PC-9 (cell line): Measurements from ENCODE around the gene MTCL1. TPM values are rescaled to one million over a fixed set of nuclear protein-coding genes. Genes with fewer than 3 reads are reported as not detected.
"Not testable (repeated sequence)": the region's sequence is repeated elsewhere in the genome, so short reads cannot be mapped to it uniquely, and the experiment has no call there.

Source experiments
- BruUV-seq: library from RNA; stranded (reverse); fragments of 400-500 nt; replicated peaks from 2 replicates; lab custom pipeline; 2021; lab: Mats Ljungman, UMichigan
- CTCF ChIA-PET: fragments of 300-600 bp; sonication (Branson Sonifier 250); formaldehyde crosslinking; loops from one replicate; lab custom pipeline; 2022; ENCODE audit warnings: antibody characterized with exemption; lab: Charles Lee
- POLR2A ChIA-PET: fragments of 300-600 bp; sonication (Branson Sonifier 250); formaldehyde crosslinking; loops from one replicate; lab custom pipeline; 2022; ENCODE audit warnings: antibody characterized with exemption; ENCODE audit not compliant: unreplicated experiment; lab: Charles Lee
- DNase-seq, 2 experiments: peaks; one replicate each; pipeline versions ENCODE4 v3.0.0 to v3.0.0-alpha.2; 2015 to 2022; ENCODE audit warnings: mixed read lengths in 1 of 2
- H2AFZ ChIP-seq: fragments of 200-600 bp; sonication (generic); 2 replicates; pipeline ENCODE4 v1.8.1; 2017; ENCODE audit warnings: antibody characterized with exemption
- H3F3A ChIP-seq: fragments of 200-600 bp; sonication (generic); 2 replicates; pipeline ENCODE4 v1.8.1; 2017; ENCODE audit warnings: antibody characterized with exemption, mild to moderate bottlenecking, low read depth; ENCODE audit not compliant: insufficient read depth
- H3K27ac ChIP-seq: fragments of 200-600 bp; sonication (generic); 2 replicates; pipeline ENCODE4 v1.6.1; 2016; ENCODE audit warnings: mixed run types
- H3K27me3 ChIP-seq: fragments of 200-600 bp; sonication (generic); 2 replicates; pipeline ENCODE4 v1.6.1; 2016; ENCODE audit warnings: low read depth, mixed run types; ENCODE audit not compliant: insufficient read depth
- H3K36me3 ChIP-seq: fragments of 200-600 bp; sonication (generic); 2 replicates; pipeline ENCODE4 v1.6.1; 2016; ENCODE audit warnings: low read depth, mixed run types
- H3K4me1 ChIP-seq: fragments of 200-600 bp; sonication (generic); replicated peaks from 2 replicates; pipeline ENCODE4 v1.6.1; 2016; ENCODE audit warnings: mixed run types; ENCODE audit not compliant: insufficient read depth
- H3K4me2 ChIP-seq: fragments of 200-600 bp; sonication (generic); 2 replicates; pipeline ENCODE4 v1.6.1; 2017; ENCODE audit warnings: mixed run types
- H3K4me3 ChIP-seq: fragments of 200-600 bp; sonication (generic); 2 replicates; pipeline ENCODE4 v1.6.1; 2016; ENCODE audit warnings: mixed run types
- H3K79me2 ChIP-seq: fragments of 200-600 bp; sonication (generic); 2 replicates; pipeline ENCODE4 v1.6.1; 2017; ENCODE audit warnings: low read depth, mixed run types
- H3K9me2 ChIP-seq: fragments of 200-600 bp; sonication (generic); 2 replicates; pipeline ENCODE4 v1.8.1; 2017; ENCODE audit warnings: mild to moderate bottlenecking; ENCODE audit not compliant: insufficient read depth
- H3K9me3 ChIP-seq: fragments of 200-600 bp; sonication (generic); 2 replicates; pipeline ENCODE4 v1.8.1; 2016; ENCODE audit warnings: low read depth; ENCODE audit not compliant: insufficient read depth
- H4K20me1 ChIP-seq: fragments of 200-600 bp; sonication (generic); 2 replicates; pipeline ENCODE4 v1.8.1; 2017; ENCODE audit not compliant: insufficient read depth
- CTCF ChIP-seq: fragments of 200-600 bp; sonication (generic); conservative IDR thresholded peaks from 2 replicates; pipeline ENCODE4 v1.6.1; 2017; ENCODE audit warnings: mixed run types, antibody characterized with exemption, mild to moderate bottlenecking, moderate library complexity
- EZH2 ChIP-seq: fragments of 200-600 bp; sonication (generic); IDR thresholded peaks from 2 replicates; pipeline ENCODE4 v1.8.0; 2017; ENCODE audit warnings: antibody characterized with exemption, low read depth
- intact Hi-C: fragments of 100-400 bp; cut with micrococcal nuclease; formaldehyde crosslinking; loops from one replicate; pipeline ENCODE4 v1.10.0; 2022; ENCODE audit not compliant: unreplicated experiment
- total RNA-seq: library from RNA; stranded (reverse); gene quantifications from 2 replicates; pipeline ENCODE4 v1.2.3, GENCODE V29; 2021

The MTCL1 gene
- total RNA-seq, 1 experiment from 2014 or later: 29.6 TPM

GRCh38 chr18:8757396-8757997 is 52.1 kb downstream of the MTCL1 start:
- H3F3A ChIP-seq: no peaks in the 10 kb centered on the region
- H3K27me3 ChIP-seq: no peaks in the 10 kb centered on the region
- no peak for DNase-seq
- no TSS peak for BruUV-seq
- POLR2A ChIA-PET: interaction anchor here (0.6 kb wide), 1 partner anchor 20 kb away, joined by 5 read pairs; no protein-coding TSS in a partner anchor
- H3K4me1 ChIP-seq: no peaks in the 10 kb centered on the region
- intact Hi-C loops: no loop called here
- no peaks in the 10 kb centered on the region for H3K9me2 ChIP-seq
- no peak overlapping the region for H2AFZ ChIP-seq
- H3K9me3 ChIP-seq: no peaks in the 10 kb centered on the region
- no peaks in the 10 kb centered on the region for H3K36me3 ChIP-seq
- no peak overlapping the region for H3K27ac ChIP-seq
- no peaks in the 10 kb centered on the region for H3K79me2 ChIP-seq
- TF ChIP-seq CTCF (no peak), EZH2 (no peak)
- no peak overlapping the region for H3K4me2 ChIP-seq
- H4K20me1 ChIP-seq: no peaks in the 10 kb centered on the region
- CTCF ChIA-PET: interaction anchor here (0.6 kb wide), 1 partner anchor 53 kb away, joined by 3 read pairs; no protein-coding TSS in a partner anchor
- no peak overlapping the region for H3K4me3 ChIP-seq

GRCh38 chr18:8758466-8758865 is 53.1 kb downstream of the MTCL1 start:
- intact Hi-C loops: no loop called here
- Histone ChIP-seq H3F3A (no peaks in the 10 kb centered on the region), H3K9me3 (no peaks in the 10 kb centered on the region), H2AFZ (no peak overlapping the region), H4K20me1 (no peaks in the 10 kb centered on the region), H3K79me2 (no peaks in the 10 kb centered on the region), H3K9me2 (no peaks in the 10 kb centered on the region), H3K27me3 (no peaks in the 10 kb centered on the region), H3K36me3 (no peaks in the 10 kb centered on the region), H3K4me2 (no peak overlapping the region), H3K27ac (no peak overlapping the region), H3K4me3 (no peak overlapping the region), H3K4me1 (no peaks in the 10 kb centered on the region)
- CTCF ChIA-PET: no interaction called here
- TF ChIP-seq CTCF: no peak
- TF ChIP-seq EZH2: no peak
- POLR2A ChIA-PET: no interaction called here
- peak in 1 of 2 experiments; percentile 55 for DNase-seq
- BruUV-seq: no TSS peak

- no peak for DNase-seq
- TF ChIP-seq EZH2 (no peak), CTCF (no peak)
- Histone ChIP-seq H3K36me3 (no peaks in the 10 kb centered on the region), H3K27me3 (no peaks in the 10 kb centered on the region), H3K4me1 (no peaks in the 10 kb centered on the region), H3K27ac (no peak overlapping the region), H3K4me3 (no peak overlapping the region), H4K20me1 (no peaks in the 10 kb centered on the region), H3K4me2 (no peak overlapping the region), H3K9me3 (no peaks in the 10 kb centered on the region), H3K9me2 (no peaks in the 10 kb centered on the region), H3F3A (no peaks in the 10 kb centered on the region), H2AFZ (no peak overlapping the region), H3K79me2 (no peaks in the 10 kb centered on the region)
- POLR2A ChIA-PET: no interaction called here
- intact Hi-C loops: no loop called here
- CTCF ChIA-PET: no interaction called here
- BruUV-seq: no TSS peak
Measured at GRCh38 chr18:8760984-8761383, 55.6 kb downstream of the MTCL1 start.

GRCh38 chr18:8761535-8761934 is 56.2 kb downstream of the MTCL1 start:
- H3K27me3 ChIP-seq, H3K4me3 ChIP-seq, H2AFZ ChIP-seq, H3K9me2 ChIP-seq, intact Hi-C loops, H3K27ac ChIP-seq, H3K79me2 ChIP-seq, H3K9me3 ChIP-seq, H3F3A ChIP-seq, H3K36me3 ChIP-seq, DNase-seq, H4K20me1 ChIP-seq, H3K4me1 ChIP-seq, POLR2A ChIA-PET, BruUV-seq, CTCF ChIA-PET, H3K4me2 ChIP-seq: not testable (repeated sequence)
